Measurements from ENCODE around the gene VAMP1. TPM values are rescaled to one million over a fixed set of nuclear protein-coding genes. Genes with fewer than 3 reads are reported as not detected.
"Not testable (repeated sequence)": the region's sequence is repeated elsewhere in the genome, so short reads cannot be mapped to it uniquely, and the experiment has no call there.

The VAMP1 gene
- polyA plus RNA-seq, 3 donors: 3.3 to 4.7 (median 4.6) TPM

GRCh38 chr12:6434205-6435140 lies 36.0 kb downstream of the VAMP1 start:
- 76 to 87% (median 85%) methylated on average over 17 of the region's 17 CpGs for WGBS, 3 donors
- no peak overlapping the region for H3K27ac ChIP-seq (ENCODE audit: low read depth, low read length)

- WGBS, 3 donors: 77 to 86% (median 78%) methylated on average over 5 of the region's 5 CpGs
These were observed 37.5 kb downstream of the VAMP1 start for GRCh38 chr12:6432991-6433390.

GRCh38 chr12:6430124-6430989 lies 40.1 kb downstream of the VAMP1 start:
- 17 to 45% (median 18%) methylated on average over 19 of the region's 19 CpGs for WGBS, 3 donors
- H3K27ac ChIP-seq (ENCODE audit: low read depth, low read length): no peak overlapping the region

More at GRCh38 chr12:6432991-6433390, 37.5 kb downstream of the VAMP1 start:
- no peak overlapping the region for H3K27ac ChIP-seq (ENCODE audit: low read depth, low read length)

- H3K27ac ChIP-seq (ENCODE audit: low read depth, low read length): no peak overlapping the region
- 72 to 74% (median 73%) methylated on average over 3 of the region's 3 CpGs for WGBS, 3 donors
These were observed 42.2 kb downstream of the VAMP1 start for GRCh38 chr12:6428326-6428725.

GRCh38 chr12:6427796-6428195 lies 42.7 kb downstream of the VAMP1 start:
- 89 to 96% (median 95%) methylated on average over 10 of the region's 10 CpGs for WGBS, 3 donors
- H3K27ac ChIP-seq (ENCODE audit: low read depth, low read length): not testable (repeated sequence)

GRCh38 chr12:6426882-6427671 lies 43.4 kb downstream of the VAMP1 start:
- WGBS, 3 donors: 77 to 79% (median 78%) methylated on average over 14 of the region's 14 CpGs
- H3K27ac ChIP-seq (ENCODE audit: low read depth, low read length): no peak overlapping the region

GRCh38 chr12:6425590-6426531 lies 44.6 kb downstream of the VAMP1 start:
- 81 to 82% (median 81%) methylated on average over 23 of the region's 23 CpGs for WGBS, 3 donors
- H3K27ac ChIP-seq (ENCODE audit: low read depth, low read length): no peak overlapping the region

- WGBS, 3 donors: 82 to 87% (median 85%) methylated on average over 8 of the region's 8 CpGs
- H3K27ac ChIP-seq (ENCODE audit: low read depth, low read length): no peak overlapping the region
These were observed 45.6 kb downstream of the VAMP1 start for GRCh38 chr12:6424866-6425265.

GRCh38 chr12:6424008-6424347 lies 46.5 kb downstream of the VAMP1 start:
- WGBS, 3 donors: 44 to 52% (median 50%) methylated on average over 6 of the region's 6 CpGs
- H3K27ac ChIP-seq (ENCODE audit: low read depth, low read length): no peak overlapping the region

- WGBS, 3 donors: 2 to 7% (median 4%) methylated on average over 9 of the region's 9 CpGs
- no peak overlapping the region for H3K27ac ChIP-seq (ENCODE audit: low read depth, low read length)
These were observed 47.0 kb downstream of the VAMP1 start for GRCh38 chr12:6423267-6424007.

GRCh38 chr12:6420364-6420763 lies 50.1 kb downstream of the VAMP1 start:
- H3K27ac ChIP-seq (ENCODE audit: low read depth, low read length): no peak overlapping the region

GRCh38 chr12:6418796-6419195 lies 51.7 kb downstream of the VAMP1 start:
- no peak overlapping the region for H3K27ac ChIP-seq (ENCODE audit: low read depth, low read length)
- WGBS, 3 donors: 41 to 79% (median 68%) methylated on average over 6 of the region's 6 CpGs

More at GRCh38 chr12:6420364-6420763, 50.1 kb downstream of the VAMP1 start:
- WGBS, 3 donors: 50 to 76% (median 70%) methylated on average over 4 of the region's 4 CpGs

- 54 to 84% (median 68%) methylated on average over 3 of the region's 3 CpGs for WGBS, 3 donors
- H3K27ac ChIP-seq (ENCODE audit: low read depth, low read length): no peak overlapping the region
These were observed 53.9 kb downstream of the VAMP1 start for GRCh38 chr12:6416596-6416995.

Data from adipose tissue (tissue), 3 donors.